ENCODE results near the gene PRKCA.

Gene PRKCA

DNA sequence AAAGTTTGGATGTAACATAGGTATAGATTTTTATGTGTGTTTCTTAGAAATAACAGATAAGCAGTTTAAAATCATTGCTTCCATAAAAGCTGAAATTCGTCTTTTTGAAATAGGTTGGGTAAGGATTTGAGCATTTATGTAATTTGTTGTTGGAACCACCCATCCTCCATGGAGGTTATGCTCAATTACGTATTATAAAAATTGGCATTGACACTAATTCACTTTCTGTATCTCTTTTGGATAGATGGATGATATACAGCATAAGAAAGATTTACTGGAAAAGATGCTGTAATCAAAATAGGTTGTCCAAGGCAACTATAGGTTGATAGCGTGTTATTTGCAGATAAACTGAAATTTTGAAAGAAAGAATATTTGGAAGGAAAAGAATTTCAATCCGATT, 105.5 kb downstream of the PRKCA start:
- Histone ChIP-seq H3K4me2 (ENCODE audit: low read depth, low read length, poor library complexity, severe bottlenecking) (no peak overlapping the region), H3K4me1 (ENCODE audit: insufficient read depth, low read length, poor library complexity, severe bottlenecking) (no peaks in the 10 kb centered on the region), H3F3A (ENCODE audit: low read depth) (no peaks in the 10 kb centered on the region), H3K27me3 (ENCODE audit: insufficient read depth, low read length, poor library complexity, severe bottlenecking) (no peaks in the 10 kb centered on the region), H4K20me1 (ENCODE audit: insufficient read depth, low read length, poor library complexity, severe bottlenecking) (no peaks in the 10 kb centered on the region), H3K9me2 (replicated peaks; ENCODE audit: low read depth, low read length) (no peaks in the 10 kb centered on the region), H2AFZ (ENCODE audit: low read length) (no peak overlapping the region), H3K9me3 (ENCODE audit: insufficient read depth, low read depth, low read length) (no peaks in the 10 kb centered on the region), H3K36me3 (ENCODE audit: insufficient read depth, low read length) (no peaks in the 10 kb centered on the region), H3K9ac (ENCODE audit: low read depth, low read length, poor library complexity, severe bottlenecking) (no peak overlapping the region), H3K79me2 (ENCODE audit: insufficient read depth, low read length) (no peaks in the 10 kb centered on the region), H3K4me3 (ENCODE audit: low read length, poor library complexity, severe bottlenecking) (no peak overlapping the region)
- TF ChIP-seq, protein P1, sequence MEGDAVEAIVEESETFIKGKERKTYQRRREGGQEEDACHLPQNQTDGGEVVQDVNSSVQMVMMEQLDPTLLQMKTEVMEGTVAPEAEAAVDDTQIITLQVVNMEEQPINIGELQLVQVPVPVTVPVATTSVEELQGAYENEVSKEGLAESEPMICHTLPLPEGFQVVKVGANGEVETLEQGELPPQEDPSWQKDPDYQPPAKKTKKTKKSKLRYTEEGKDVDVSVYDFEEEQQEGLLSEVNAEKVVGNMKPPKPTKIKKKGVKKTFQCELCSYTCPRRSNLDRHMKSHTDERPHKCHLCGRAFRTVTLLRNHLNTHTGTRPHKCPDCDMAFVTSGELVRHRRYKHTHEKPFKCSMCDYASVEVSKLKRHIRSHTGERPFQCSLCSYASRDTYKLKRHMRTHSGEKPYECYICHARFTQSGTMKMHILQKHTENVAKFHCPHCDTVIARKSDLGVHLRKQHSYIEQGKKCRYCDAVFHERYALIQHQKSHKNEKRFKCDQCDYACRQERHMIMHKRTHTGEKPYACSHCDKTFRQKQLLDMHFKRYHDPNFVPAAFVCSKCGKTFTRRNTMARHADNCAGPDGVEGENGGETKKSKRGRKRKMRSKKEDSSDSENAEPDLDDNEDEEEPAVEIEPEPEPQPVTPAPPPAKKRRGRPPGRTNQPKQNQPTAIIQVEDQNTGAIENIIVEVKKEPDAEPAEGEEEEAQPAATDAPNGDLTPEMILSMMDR (conservative IDR thresholded peaks at IDR 0.05; ENCODE audit: low read length), result no peak
- TF ChIP-seq EZH2phosphoT487 (IDR thresholded peaks at IDR 0.05; ENCODE audit: borderline replicate concordance), result no peak

DNA sequence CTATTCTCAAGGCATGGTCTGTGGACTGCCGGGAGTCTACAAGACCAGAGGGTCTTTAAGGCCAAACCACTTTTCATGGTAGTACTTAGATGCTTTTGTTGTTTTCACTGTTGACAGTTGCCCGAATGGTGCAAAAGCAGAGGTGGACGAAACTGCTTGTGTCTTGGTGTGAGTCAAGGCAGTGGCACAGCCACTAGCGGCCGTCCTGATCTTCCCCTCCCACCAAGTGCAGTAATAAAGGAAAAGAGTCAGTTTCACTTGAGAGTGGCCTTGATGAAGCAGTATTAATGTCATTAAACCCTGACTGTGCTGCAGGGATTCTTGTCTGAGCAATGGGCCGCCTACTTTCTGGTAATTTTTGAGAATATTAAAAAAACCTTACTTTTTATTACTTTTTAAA, 109.1 kb downstream of the PRKCA start:
- Histone ChIP-seq H3K4me3 (ENCODE audit: low read length, poor library complexity, severe bottlenecking) (no peak overlapping the region), H3K36me3 (ENCODE audit: insufficient read depth, low read length) (no peaks in the 10 kb centered on the region), H3K9ac (ENCODE audit: low read depth, low read length, poor library complexity, severe bottlenecking) (no peak overlapping the region), H2AFZ (ENCODE audit: low read length) (no peak overlapping the region), H3K9me3 (ENCODE audit: insufficient read depth, low read depth, low read length) (no peaks in the 10 kb centered on the region), H3F3A (ENCODE audit: low read depth) (no peaks in the 10 kb centered on the region), H3K27me3 (ENCODE audit: insufficient read depth, low read length, poor library complexity, severe bottlenecking) (no peaks in the 10 kb centered on the region), H3K79me2 (ENCODE audit: insufficient read depth, low read length) (no peaks in the 10 kb centered on the region), H3K9me2 (replicated peaks; ENCODE audit: low read depth, low read length) (no peaks in the 10 kb centered on the region), H4K20me1 (ENCODE audit: insufficient read depth, low read length, poor library complexity, severe bottlenecking) (no peaks in the 10 kb centered on the region), H3K4me1 (ENCODE audit: insufficient read depth, low read length, poor library complexity, severe bottlenecking) (no peaks in the 10 kb centered on the region), H3K4me2 (ENCODE audit: low read depth, low read length, poor library complexity, severe bottlenecking) (no peak overlapping the region)
- TF ChIP-seq, protein P1 (conservative IDR thresholded peaks at IDR 0.05; ENCODE audit: low read length), result no peak
- TF ChIP-seq EZH2phosphoT487 (IDR thresholded peaks at IDR 0.05; ENCODE audit: borderline replicate concordance), result no peak

DNA sequence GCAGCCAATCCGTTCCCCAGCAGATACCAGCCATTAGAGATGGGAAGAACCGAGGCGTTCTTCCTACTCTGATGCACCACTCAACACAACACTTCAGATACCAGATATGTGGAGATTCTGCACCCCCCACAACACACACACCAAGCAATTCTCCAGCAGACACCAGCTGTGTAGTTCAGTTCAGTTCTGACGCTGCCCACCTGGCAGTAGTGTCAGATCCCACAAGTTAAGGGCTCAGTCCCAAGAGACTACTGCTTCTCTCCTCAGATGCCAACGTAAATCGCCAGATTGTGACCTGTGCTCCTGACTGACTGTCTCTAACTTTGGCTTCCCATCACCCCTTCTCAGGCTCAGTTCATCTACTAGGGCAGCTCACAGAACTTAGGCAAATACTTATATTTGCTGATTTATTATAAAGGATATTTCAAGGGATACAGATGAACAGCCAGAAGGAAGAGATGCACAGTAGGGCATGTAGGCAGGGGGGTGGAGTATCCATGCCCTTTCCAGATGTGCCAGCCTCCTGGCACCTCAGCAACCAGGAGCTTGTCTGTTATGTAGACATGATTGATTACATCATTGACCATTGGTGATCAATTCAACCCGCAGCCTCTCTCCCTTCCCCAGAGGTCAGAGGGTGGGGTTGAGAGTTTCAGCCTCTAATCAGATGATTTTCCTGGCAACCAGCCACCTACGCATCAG, 110.6 kb downstream of the PRKCA start:
- Histone ChIP-seq H3K79me2 (ENCODE audit: insufficient read depth, low read length) (no peaks in the 10 kb centered on the region), H2AFZ (ENCODE audit: low read length) (no peak overlapping the region), H3K9ac (ENCODE audit: low read depth, low read length, poor library complexity, severe bottlenecking) (no peak overlapping the region), H3K4me3 (ENCODE audit: low read length, poor library complexity, severe bottlenecking) (no peak overlapping the region), H3K27me3 (ENCODE audit: insufficient read depth, low read length, poor library complexity, severe bottlenecking) (no peaks in the 10 kb centered on the region), H3K9me3 (ENCODE audit: insufficient read depth, low read depth, low read length) (no peaks in the 10 kb centered on the region), H3F3A (ENCODE audit: low read depth) (no peaks in the 10 kb centered on the region), H3K36me3 (ENCODE audit: insufficient read depth, low read length) (no peaks in the 10 kb centered on the region), H3K9me2 (replicated peaks; ENCODE audit: low read depth, low read length) (no peaks in the 10 kb centered on the region), H4K20me1 (ENCODE audit: insufficient read depth, low read length, poor library complexity, severe bottlenecking) (no peaks in the 10 kb centered on the region), H3K4me1 (ENCODE audit: insufficient read depth, low read length, poor library complexity, severe bottlenecking) (no peaks in the 10 kb centered on the region), H3K4me2 (ENCODE audit: low read depth, low read length, poor library complexity, severe bottlenecking) (no peak overlapping the region)
- TF ChIP-seq, protein P1 (conservative IDR thresholded peaks at IDR 0.05; ENCODE audit: low read length), result no peak
- no peak for TF ChIP-seq EZH2phosphoT487 (IDR thresholded peaks at IDR 0.05; ENCODE audit: borderline replicate concordance)
